ENCODE measurements around the gene FSTL1.

DNA sequence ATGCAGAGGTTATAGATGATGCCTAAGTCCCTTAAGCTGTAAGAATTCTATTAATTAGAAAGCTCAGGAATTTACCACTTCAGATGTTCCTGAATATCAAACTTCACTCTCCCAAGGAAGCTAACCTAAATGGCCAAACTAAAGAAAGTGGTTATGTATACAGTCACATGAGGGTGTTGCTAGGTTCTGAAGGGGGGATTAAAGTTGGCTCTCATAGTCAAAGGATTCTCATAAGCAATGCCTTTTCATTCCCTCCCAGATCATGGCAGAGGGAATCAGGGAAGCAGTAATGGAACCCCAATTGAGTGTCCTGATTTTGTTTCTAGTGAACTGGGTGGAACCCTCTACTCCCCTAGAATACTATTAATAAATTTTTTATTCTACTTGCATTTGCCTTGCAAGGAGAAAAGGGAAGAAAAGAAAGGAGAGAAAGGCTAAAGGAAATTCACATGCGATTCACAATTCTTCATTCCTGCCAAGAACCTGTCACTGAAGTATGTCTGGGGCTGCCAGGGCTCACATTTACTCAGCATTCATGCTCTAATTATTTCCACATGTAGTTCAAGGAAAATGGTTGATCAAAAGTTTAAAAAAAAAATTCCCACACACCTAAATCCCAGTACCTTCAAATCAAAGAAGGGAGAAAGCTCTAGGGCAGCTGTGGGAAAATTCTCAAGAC, 25.1 kb downstream of the FSTL1 start:
- TF ChIP-seq, protein P1, sequence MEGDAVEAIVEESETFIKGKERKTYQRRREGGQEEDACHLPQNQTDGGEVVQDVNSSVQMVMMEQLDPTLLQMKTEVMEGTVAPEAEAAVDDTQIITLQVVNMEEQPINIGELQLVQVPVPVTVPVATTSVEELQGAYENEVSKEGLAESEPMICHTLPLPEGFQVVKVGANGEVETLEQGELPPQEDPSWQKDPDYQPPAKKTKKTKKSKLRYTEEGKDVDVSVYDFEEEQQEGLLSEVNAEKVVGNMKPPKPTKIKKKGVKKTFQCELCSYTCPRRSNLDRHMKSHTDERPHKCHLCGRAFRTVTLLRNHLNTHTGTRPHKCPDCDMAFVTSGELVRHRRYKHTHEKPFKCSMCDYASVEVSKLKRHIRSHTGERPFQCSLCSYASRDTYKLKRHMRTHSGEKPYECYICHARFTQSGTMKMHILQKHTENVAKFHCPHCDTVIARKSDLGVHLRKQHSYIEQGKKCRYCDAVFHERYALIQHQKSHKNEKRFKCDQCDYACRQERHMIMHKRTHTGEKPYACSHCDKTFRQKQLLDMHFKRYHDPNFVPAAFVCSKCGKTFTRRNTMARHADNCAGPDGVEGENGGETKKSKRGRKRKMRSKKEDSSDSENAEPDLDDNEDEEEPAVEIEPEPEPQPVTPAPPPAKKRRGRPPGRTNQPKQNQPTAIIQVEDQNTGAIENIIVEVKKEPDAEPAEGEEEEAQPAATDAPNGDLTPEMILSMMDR (IDR thresholded peaks at IDR 0.05): no peak
- no peak for TF ChIP-seq EZH2 (IDR thresholded peaks at IDR 0.05; ENCODE audit: borderline replicate concordance, insufficient read depth, low read depth, low read length, poor library complexity, severe bottlenecking)

Data from B cell (primary cell).